ENCODE measurements around the gene GALNTL6.

Gene GALNTL6

GRCh38 chr4:172656055-172656454 lies 842.9 kb downstream of the GALNTL6 start:
- TF ChIP-seq CTCF (conservative IDR thresholded peaks at IDR 0.05) = no peak
- H3K27ac ChIP-seq = no peak overlapping the region

GRCh38 chr4:172657081-172657480 lies 843.9 kb downstream of the GALNTL6 start:
- TF ChIP-seq CTCF (conservative IDR thresholded peaks at IDR 0.05) = no peak
- no peak overlapping the region for H3K27ac ChIP-seq

DNA sequence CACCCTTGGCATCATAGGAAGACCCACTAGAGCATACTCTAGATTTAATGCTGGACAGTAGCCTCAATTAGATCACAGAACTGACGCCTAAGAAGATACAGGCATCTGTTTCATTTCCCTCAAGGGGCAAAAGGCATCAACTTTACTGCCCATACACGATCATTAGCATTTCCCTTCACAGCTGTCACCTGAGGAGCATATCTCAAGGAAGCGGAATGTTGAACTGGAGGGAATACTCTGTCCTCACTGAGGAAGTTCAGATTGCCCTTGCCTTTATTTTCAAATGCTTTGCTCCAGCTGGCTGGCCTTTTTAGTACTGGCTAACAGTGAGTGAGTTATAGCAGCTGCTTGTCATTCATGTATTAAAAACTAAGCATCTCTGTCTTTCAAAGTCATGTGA lies 847.0 kb downstream of the GALNTL6 start:
- TF ChIP-seq CTCF (conservative IDR thresholded peaks at IDR 0.05) = no peak
- no peak overlapping the region for H3K27ac ChIP-seq

DNA sequence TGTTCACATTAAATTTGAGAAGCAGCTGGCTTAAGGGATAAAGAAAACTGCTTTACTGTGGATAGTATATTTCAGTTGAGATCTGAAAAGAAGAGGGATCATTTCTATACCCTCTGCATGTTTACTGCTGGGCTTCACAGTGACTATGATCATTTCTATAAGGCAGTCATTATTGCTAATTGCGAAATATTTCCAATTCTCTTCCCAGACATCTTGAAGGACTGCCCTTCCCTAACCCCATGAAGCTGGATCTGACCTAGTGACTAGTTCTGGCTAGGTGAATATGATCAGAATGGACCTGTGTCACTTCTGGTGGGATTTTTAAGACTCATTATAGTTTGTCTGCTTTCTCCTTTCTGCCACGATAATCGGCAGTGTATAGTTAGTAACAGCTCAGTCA lies 848.9 kb downstream of the GALNTL6 start:
- no peak for TF ChIP-seq CTCF (conservative IDR thresholded peaks at IDR 0.05)
- no peak overlapping the region for H3K27ac ChIP-seq

DNA sequence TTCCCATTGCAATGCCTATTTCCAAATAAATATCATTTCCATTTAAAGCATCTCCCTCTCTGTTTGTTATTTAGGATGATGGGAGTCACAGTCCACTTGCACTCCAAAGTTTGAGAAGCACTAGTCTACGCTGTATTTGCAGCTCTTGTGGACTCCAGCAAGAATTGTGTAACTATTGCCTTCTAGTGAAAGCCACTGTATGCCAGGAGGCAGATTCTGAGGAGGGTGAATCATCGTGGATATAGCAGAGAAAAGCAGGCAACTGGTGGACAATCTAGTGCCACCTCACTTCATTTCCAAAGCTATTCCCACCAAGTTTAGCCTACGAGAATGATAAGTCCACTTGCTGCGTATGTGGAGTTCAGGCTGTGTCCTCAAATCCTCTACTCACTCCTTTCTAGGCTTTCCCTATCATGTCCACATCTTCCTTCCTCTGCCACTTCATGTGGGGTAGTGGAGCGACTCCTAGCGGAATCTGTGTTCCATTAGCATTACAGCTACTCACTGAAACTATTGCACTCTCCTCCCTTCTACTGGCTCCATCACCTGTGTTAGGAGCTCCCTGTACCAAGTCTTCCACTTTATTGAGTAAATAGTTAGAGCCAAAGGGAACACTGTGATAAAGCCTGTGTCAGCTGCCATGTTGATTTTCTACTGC lies 853.6 kb downstream of the GALNTL6 start:
- peak; percentile 56 for TF ChIP-seq CTCF (conservative IDR thresholded peaks at IDR 0.05)
- no peak overlapping the region for H3K27ac ChIP-seq

GRCh38 chr4:172674811-172675210 lies 861.6 kb downstream of the GALNTL6 start:
- TF ChIP-seq CTCF (conservative IDR thresholded peaks at IDR 0.05) = no peak
- no peak overlapping the region for H3K27ac ChIP-seq

DNA sequence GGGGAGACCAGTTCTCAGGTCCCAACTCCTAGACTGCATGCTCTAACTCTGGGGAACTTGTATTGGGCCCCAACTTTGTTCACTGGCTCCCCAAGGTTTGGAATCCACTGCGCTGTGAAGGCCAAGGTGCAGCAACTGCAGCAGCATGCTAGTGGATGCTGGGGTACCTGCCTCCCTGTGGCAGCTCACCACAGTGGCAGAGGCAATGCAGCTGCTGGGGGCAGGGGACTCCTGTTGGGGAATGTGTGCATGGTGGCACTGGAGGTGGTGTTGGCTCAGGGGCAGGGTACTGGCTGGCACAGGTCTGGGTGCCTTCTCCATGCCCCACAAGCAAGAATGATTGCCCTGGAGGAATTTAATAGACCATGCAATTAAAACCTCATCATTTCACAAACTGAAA lies 862.0 kb downstream of the GALNTL6 start:
- no peak overlapping the region for H3K27ac ChIP-seq
- TF ChIP-seq CTCF (conservative IDR thresholded peaks at IDR 0.05) = no peak

Data from VCaP (cell line).